ENCODE data around the gene RPL13A. TPM values are rescaled to one million over a fixed set of nuclear protein-coding genes. Genes with fewer than 3 reads are reported as not detected.

RPL13A gene
- total and polyA plus RNA-seq, 2 of the 13 experiments (the other 11 are each of a cell fraction or from before 2014, with no cell fraction given) = 2,601 to 3,407 TPM

GRCh38 chr19:49487277-49488045 lies at the start of gene RPL13A (continued):
- peak; percentile 35 for TF ChIP-seq HNF4A (CRISPR knock-in tag; IDR thresholded peaks at IDR 0.05)
- TF ChIP-seq ZNF546 (CRISPR knock-in tag; conservative IDR thresholded peaks at IDR 0.05) = no peak
- TF ChIP-seq HOXA7 (CRISPR knock-in tag; IDR thresholded peaks at IDR 0.05) = no peak
- 0 out of 2 replicates have a peak, but pooled peaks have one; percentile 63 for TF ChIP-seq ZNF136 (CRISPR knock-in tag; IDR thresholded peaks at IDR 0.05; ENCODE audit: low read depth)
- TF ChIP-seq CBX2 (IDR thresholded peaks at IDR 0.05; ENCODE audit: low read depth, low read length) = no peak
- TF ChIP-seq CBX2 (CRISPR knock-in tag; IDR thresholded peaks at IDR 0.05; ENCODE audit: low read depth) = no peak
- TF ChIP-seq ZSCAN20 (CRISPR knock-in tag; IDR thresholded peaks at IDR 0.05; ENCODE audit: borderline replicate concordance) = peak; percentile 52; the same call in 1 of the 2 replicates
- TF ChIP-seq TCF7L2 (IDR thresholded peaks at IDR 0.05; ENCODE audit: low read depth, low read length) = no peak
- TF ChIP-seq MNT (IDR thresholded peaks at IDR 0.05) = peak; percentile 71
- peak; percentile 96 for TF ChIP-seq ATF1 (CRISPR knock-in tag; IDR thresholded peaks at IDR 0.05)
- TF ChIP-seq ZNF335 (CRISPR knock-in tag; IDR thresholded peaks at IDR 0.05) = peak; percentile 63; the same call in 1 of the 2 replicates
- TF ChIP-seq, protein P1, sequence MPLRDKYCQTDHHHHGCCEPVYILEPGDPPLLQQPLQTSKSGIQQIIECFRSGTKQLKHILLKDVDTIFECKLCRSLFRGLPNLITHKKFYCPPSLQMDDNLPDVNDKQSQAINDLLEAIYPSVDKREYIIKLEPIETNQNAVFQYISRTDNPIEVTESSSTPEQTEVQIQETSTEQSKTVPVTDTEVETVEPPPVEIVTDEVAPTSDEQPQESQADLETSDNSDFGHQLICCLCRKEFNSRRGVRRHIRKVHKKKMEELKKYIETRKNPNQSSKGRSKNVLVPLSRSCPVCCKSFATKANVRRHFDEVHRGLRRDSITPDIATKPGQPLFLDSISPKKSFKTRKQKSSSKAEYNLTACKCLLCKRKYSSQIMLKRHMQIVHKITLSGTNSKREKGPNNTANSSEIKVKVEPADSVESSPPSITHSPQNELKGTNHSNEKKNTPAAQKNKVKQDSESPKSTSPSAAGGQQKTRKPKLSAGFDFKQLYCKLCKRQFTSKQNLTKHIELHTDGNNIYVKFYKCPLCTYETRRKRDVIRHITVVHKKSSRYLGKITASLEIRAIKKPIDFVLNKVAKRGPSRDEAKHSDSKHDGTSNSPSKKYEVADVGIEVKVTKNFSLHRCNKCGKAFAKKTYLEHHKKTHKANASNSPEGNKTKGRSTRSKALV (CRISPR knock-in tag; IDR thresholded peaks at IDR 0.05) = 0 out of 2 replicates have a peak, but pooled peaks have one; percentile 22
- TF ChIP-seq ZNF710 (CRISPR knock-in tag; IDR thresholded peaks at IDR 0.05; ENCODE audit: borderline replicate concordance) = peak; percentile 64; the same call in 1 of the 2 replicates
- no peak for TF ChIP-seq ZBTB37 (CRISPR knock-in tag; IDR thresholded peaks at IDR 0.05)
- peak; percentile 79 for TF ChIP-seq ZBTB21 (CRISPR knock-in tag; IDR thresholded peaks at IDR 0.05)
- TF ChIP-seq, protein P2, sequence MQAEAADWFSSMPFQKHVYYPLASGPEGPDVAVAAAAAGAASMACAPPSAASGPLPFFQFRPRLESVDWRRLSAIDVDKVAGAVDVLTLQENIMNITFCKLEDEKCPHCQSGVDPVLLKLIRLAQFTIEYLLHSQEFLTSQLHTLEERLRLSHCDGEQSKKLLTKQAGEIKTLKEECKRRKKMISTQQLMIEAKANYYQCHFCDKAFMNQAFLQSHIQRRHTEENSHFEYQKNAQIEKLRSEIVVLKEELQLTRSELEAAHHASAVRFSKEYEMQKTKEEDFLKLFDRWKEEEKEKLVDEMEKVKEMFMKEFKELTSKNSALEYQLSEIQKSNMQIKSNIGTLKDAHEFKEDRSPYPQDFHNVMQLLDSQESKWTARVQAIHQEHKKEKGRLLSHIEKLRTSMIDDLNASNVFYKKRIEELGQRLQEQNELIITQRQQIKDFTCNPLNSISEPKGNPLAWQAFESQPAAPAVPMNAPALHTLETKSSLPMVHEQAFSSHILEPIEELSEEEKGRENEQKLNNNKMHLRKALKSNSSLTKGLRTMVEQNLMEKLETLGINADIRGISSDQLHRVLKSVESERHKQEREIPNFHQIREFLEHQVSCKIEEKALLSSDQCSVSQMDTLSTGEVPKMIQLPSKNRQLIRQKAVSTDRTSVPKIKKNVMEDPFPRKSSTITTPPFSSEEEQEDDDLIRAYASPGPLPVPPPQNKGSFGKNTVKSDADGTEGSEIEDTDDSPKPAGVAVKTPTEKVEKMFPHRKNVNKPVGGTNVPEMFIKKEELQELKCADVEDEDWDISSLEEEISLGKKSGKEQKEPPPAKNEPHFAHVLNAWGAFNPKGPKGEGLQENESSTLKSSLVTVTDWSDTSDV (CRISPR knock-in tag; IDR thresholded peaks at IDR 0.05) = no peak
- peak; percentile 65 for TF ChIP-seq GATA4 (IDR thresholded peaks at IDR 0.05; ENCODE audit: borderline replicate concordance, low read depth)
- TF ChIP-seq ZNF331 (CRISPR knock-in tag; IDR thresholded peaks at IDR 0.05) = peak; percentile 65; the same call in 1 of the 2 replicates
- TF ChIP-seq SNAPC2 (CRISPR knock-in tag; IDR thresholded peaks at IDR 0.05) = 0 out of 2 replicates have a peak, but pooled peaks have one; percentile 34

Measured in HepG2 (cell line).